ENCODE measurements around the gene TNPO2. TPM values are rescaled to one million over a fixed set of nuclear protein-coding genes. Genes with fewer than 3 reads are reported as not detected.
A peak's percentile ranks its signal among the peaks of the same experiment; 100 is the strongest.

Gene TNPO2
- total and polyA plus RNA-seq, 2 experiments from 2014 or later, result 11.7 to 65.2 TPM

DNA sequence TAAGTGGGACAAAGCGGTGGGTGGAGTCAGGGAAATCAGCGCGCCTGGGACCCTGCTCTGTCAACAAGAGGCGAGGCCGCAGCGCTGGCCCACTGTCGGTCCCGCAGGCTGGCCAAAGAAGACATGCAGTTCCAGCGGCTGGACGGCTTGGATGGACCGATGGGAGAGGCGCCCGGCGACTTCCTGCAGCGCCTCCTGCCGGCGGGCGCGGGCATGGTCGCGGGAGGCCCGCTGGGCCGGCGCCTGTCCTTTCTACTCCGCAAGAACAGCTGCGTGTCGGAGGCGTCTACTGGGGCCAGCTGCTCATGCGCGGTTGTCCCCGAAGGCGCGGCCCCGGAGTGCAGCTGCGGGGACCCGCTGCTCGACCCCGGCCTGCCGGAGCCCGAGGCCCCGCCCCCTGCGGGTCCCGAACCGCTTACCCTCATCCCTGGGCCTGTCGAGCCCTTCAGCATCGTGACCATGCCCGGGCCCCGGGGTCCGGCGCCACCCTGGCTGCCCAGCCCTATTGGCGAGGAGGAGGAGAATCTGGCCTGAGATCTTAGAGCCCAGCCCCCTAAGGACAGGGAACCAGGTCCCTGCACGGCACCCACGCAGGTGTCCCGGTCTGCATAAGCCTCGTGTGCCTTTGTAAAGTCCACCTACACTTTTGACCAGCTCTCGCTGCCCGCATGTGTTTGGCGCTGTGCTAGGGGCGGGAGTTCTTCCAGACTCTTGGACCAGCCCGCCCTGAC is 34.0 kb upstream of the TNPO2 start:
- Histone ChIP-seq H3K4me3 (peak overlapping the region; percentile 17), H3K9me2 (replicated peaks; ENCODE audit: insufficient read depth) (no peaks in the 10 kb centered on the region), H3K4me1 (ENCODE audit: insufficient read depth) (peaks cover 6% of the 10 kb centered on the region), H4K20me1 (ENCODE audit: insufficient read depth, poor library complexity, severe bottlenecking) (no peaks in the 10 kb centered on the region), H3K27me3 (peaks cover 3% of the 10 kb centered on the region), H3K4me2 (peak overlapping the region; percentile 88), H3K9me3 (ENCODE audit: low read depth) (no peaks in the 10 kb centered on the region), H3K79me2 (no peaks in the 10 kb centered on the region), H2AFZ (peak overlapping the region; percentile 75), H3K27ac (peak overlapping the region; percentile 12), H3K36me3 (replicated peaks; ENCODE audit: insufficient read depth, low read depth) (no peaks in the 10 kb centered on the region)
- TF ChIP-seq, protein P1, sequence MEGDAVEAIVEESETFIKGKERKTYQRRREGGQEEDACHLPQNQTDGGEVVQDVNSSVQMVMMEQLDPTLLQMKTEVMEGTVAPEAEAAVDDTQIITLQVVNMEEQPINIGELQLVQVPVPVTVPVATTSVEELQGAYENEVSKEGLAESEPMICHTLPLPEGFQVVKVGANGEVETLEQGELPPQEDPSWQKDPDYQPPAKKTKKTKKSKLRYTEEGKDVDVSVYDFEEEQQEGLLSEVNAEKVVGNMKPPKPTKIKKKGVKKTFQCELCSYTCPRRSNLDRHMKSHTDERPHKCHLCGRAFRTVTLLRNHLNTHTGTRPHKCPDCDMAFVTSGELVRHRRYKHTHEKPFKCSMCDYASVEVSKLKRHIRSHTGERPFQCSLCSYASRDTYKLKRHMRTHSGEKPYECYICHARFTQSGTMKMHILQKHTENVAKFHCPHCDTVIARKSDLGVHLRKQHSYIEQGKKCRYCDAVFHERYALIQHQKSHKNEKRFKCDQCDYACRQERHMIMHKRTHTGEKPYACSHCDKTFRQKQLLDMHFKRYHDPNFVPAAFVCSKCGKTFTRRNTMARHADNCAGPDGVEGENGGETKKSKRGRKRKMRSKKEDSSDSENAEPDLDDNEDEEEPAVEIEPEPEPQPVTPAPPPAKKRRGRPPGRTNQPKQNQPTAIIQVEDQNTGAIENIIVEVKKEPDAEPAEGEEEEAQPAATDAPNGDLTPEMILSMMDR (IDR thresholded peaks at IDR 0.05; ENCODE audit: poor library complexity), result peak; percentile 99
- TF ChIP-seq EZH2 (IDR thresholded peaks at IDR 0.05; ENCODE audit: borderline replicate concordance) (no peak), EZH2phosphoT487 (IDR thresholded peaks at IDR 0.05; ENCODE audit: low read depth, severe bottlenecking, unreplicated experiment) (no peak)
- 8% methylated on average over 60 of the region's 60 CpGs for WGBS (ENCODE audit: low lambda C conversion rate, missing lambda C conversion rate)
- DNase-seq (ENCODE audit: low spot score), result peak; percentile 85

DNA sequence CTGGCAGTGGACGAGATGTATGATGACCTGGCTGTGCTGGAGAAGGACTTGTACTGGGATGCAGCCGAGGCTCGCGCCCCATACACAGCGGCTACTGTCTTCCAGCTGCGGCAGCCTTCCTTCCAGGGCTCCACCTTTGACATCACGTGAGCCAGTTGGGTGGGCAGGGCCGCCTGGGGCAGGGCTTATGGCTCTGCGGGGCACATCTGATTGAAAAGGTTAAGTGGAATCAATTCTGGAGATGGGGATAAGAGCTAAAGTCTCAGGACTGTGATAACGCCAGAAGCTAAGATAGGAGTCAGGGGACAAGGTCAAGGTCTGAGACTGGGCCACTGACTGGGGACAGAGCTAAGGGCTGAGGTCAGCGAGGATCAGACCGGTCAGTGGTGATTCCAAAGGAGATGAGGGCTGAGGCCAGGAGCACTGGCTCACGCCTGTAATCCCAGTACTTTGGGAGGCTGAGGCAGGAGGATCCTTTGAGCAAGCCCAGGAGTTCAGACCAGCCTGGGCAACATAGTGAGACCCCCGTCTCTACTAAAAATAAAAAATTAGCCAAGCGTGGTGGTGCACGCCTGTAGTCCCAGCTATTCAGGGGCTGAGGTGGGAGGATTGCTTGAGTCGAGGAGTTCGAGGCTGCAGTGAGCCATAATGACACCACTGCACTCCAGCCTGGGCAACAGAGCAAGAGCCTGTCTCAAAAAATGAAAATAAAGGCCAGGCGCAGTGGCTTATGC is 32.6 kb upstream of the TNPO2 start:
- H3K4me2 ChIP-seq, result no peak overlapping the region
- H3K27me3 ChIP-seq, result peaks cover 13% of the 10 kb centered on the region
- H2AFZ ChIP-seq, result no peak overlapping the region
- no peaks in the 10 kb centered on the region for H3K36me3 ChIP-seq (replicated peaks; ENCODE audit: insufficient read depth, low read depth)
- H3K4me3 ChIP-seq, result no peak overlapping the region
- H3K9me3 ChIP-seq (ENCODE audit: low read depth), result no peaks in the 10 kb centered on the region
- WGBS (ENCODE audit: low lambda C conversion rate, missing lambda C conversion rate), result 83% methylated on average over 19 of the region's 19 CpGs
- no peak overlapping the region for H3K27ac ChIP-seq
- no peaks in the 10 kb centered on the region for H3K79me2 ChIP-seq
- no peaks in the 10 kb centered on the region for H3K9me2 ChIP-seq (replicated peaks; ENCODE audit: insufficient read depth)
- peaks cover 6% of the 10 kb centered on the region for H3K4me1 ChIP-seq (ENCODE audit: insufficient read depth)
- no peak for TF ChIP-seq EZH2 (IDR thresholded peaks at IDR 0.05; ENCODE audit: borderline replicate concordance)
- TF ChIP-seq EZH2phosphoT487 (IDR thresholded peaks at IDR 0.05; ENCODE audit: low read depth, severe bottlenecking, unreplicated experiment), result no peak
- TF ChIP-seq, protein P1 (IDR thresholded peaks at IDR 0.05; ENCODE audit: poor library complexity), result no peak
- DNase-seq (ENCODE audit: low spot score), result no peak
- no peaks in the 10 kb centered on the region for H4K20me1 ChIP-seq (ENCODE audit: insufficient read depth, poor library complexity, severe bottlenecking)

DNA sequence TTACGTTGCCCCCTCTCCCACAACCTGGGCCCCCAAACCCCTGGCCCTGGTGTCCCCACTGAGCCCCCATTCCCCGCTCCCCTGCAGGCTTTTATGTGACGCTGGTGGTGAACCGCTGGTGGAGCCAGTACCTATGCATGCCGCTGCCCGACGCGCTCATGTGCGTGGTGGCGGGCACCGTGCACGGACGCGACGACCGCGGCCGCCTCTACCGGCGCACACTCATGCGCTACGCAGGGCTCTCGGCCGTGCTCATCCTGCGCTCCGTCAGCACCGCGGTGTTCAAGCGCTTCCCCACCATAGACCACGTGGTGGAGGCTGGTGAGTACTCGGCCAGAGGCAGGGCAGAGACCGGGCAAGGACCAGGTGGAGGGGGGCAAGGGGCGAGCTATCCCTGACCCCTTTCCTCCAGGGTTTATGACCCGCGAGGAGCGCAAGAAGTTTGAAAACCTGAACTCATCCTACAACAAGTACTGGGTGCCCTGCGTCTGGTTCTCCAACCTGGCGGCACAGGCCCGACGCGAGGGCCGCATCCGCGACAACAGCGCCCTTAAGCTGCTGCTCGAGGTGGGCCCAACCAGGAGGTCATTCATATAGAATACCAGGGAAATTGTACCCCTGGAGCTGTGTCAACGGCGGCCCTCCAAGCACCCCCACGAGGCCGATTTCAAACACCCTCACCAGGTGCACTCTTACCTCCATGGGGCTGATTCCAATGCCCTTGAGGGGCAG is 30.9 kb upstream of the TNPO2 start:
- 92% methylated on average over 47 of the region's 50 CpGs for WGBS (ENCODE audit: low lambda C conversion rate, missing lambda C conversion rate)

More for the DNA sequence above, 30.9 kb upstream of the TNPO2 start:
- Histone ChIP-seq H3K36me3 (replicated peaks; ENCODE audit: insufficient read depth, low read depth) (no peaks in the 10 kb centered on the region), H3K9me2 (replicated peaks; ENCODE audit: insufficient read depth) (no peaks in the 10 kb centered on the region), H3K4me1 (ENCODE audit: insufficient read depth) (peaks cover 6% of the 10 kb centered on the region), H3K9me3 (ENCODE audit: low read depth) (no peaks in the 10 kb centered on the region), H3K4me2 (no peak overlapping the region), H3K27ac (no peak overlapping the region), H3K4me3 (no peak overlapping the region), H4K20me1 (ENCODE audit: insufficient read depth, poor library complexity, severe bottlenecking) (no peaks in the 10 kb centered on the region), H2AFZ (no peak overlapping the region), H3K79me2 (no peaks in the 10 kb centered on the region), H3K27me3 (peaks cover 25% of the 10 kb centered on the region)
- TF ChIP-seq EZH2 (IDR thresholded peaks at IDR 0.05; ENCODE audit: borderline replicate concordance) (no peak), EZH2phosphoT487 (IDR thresholded peaks at IDR 0.05; ENCODE audit: low read depth, severe bottlenecking, unreplicated experiment) (no peak)
- TF ChIP-seq, protein P1 (IDR thresholded peaks at IDR 0.05; ENCODE audit: poor library complexity), result no peak
- no peak for DNase-seq (ENCODE audit: low spot score)

Data from hepatocyte (in vitro differentiated cells).